SKM-1 (cell line): ENCODE results near the gene RIOK3.

Experiments used
- DNase-seq: peaks from one replicate; lab custom pipeline; 2025; ENCODE audit not compliant: unreplicated experiment; lab: John Stamatoyannopoulos, UW

RIOK3 gene

GRCh38 chr18:23528580-23529472 lies 75.7 kb downstream of the RIOK3 start:
- no peak for DNase-seq

- no peak for DNase-seq
Observed at GRCh38 chr18:23529604-23530003, 76.5 kb downstream of the RIOK3 start.

DNA sequence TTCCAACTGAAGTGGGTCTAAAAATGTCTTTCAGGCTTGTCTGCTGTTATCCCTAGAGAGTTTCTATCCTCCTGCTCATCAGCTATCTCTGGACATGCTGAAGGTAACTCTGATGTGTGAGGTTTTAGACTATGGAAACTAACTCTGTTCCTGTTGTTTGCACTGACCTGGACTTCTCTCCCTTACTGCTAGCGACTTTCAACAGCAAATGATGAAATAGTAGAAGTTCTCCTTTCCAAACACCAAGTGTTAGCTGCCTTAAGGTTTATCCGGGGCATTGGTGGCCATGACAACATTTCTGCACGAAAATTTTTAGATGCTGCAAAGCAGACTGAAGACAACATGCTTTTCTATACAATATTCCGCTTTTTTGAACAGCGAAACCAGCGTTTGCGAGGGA lies 77.1 kb downstream of the RIOK3 start:
- peak; percentile 20 for DNase-seq

DNA sequence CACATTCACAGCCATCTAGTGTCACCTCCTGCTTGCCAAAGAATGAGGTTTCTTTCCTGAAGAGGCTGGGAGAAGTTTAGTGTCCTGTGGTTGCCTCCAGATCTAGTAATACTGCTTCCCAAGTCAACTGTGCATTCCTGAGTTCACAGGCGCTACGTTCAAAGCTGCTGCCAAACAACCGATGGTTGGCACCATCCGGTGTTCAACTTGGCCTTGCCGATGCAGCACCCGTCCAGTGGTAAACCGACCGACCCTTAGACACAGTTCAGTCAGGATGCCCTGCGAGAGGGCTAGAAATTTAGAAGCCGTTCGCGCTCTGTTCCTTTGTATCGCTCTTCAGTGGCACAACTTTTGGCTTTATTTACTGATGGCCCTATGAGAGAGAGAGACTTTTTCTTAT lies 78.8 kb downstream of the RIOK3 start:
- no peak for DNase-seq
